PC-9 (cell line): ENCODE results near the gene ZNF785. TPM values are rescaled to one million over a fixed set of nuclear protein-coding genes. Genes with fewer than 3 reads are reported as not detected.

Experiments used
- BruUV-seq: library from RNA; stranded (reverse); fragments of 400-500 nt; replicated peaks from 2 replicates; lab custom pipeline; 2021; lab: Mats Ljungman, UMichigan
- CTCF ChIA-PET: fragments of 300-600 bp; sonication (Branson Sonifier 250); formaldehyde crosslinking; loops from one replicate; lab custom pipeline; 2022; ENCODE audit warnings: antibody characterized with exemption; lab: Charles Lee
- POLR2A ChIA-PET: fragments of 300-600 bp; sonication (Branson Sonifier 250); formaldehyde crosslinking; loops from one replicate; lab custom pipeline; 2022; ENCODE audit warnings: antibody characterized with exemption; ENCODE audit not compliant: unreplicated experiment; lab: Charles Lee
- DNase-seq, 2 experiments: peaks; one replicate each; pipeline versions ENCODE4 v3.0.0 to v3.0.0-alpha.2; 2015 to 2022; ENCODE audit warnings: mixed read lengths in 1 of 2
- H2AFZ ChIP-seq: fragments of 200-600 bp; sonication (generic); 2 replicates; pipeline ENCODE4 v1.8.1; 2017; ENCODE audit warnings: antibody characterized with exemption
- H3F3A ChIP-seq: fragments of 200-600 bp; sonication (generic); 2 replicates; pipeline ENCODE4 v1.8.1; 2017; ENCODE audit warnings: antibody characterized with exemption, mild to moderate bottlenecking, low read depth; ENCODE audit not compliant: insufficient read depth
- H3K27ac ChIP-seq: fragments of 200-600 bp; sonication (generic); 2 replicates; pipeline ENCODE4 v1.6.1; 2016; ENCODE audit warnings: mixed run types
- H3K27me3 ChIP-seq: fragments of 200-600 bp; sonication (generic); 2 replicates; pipeline ENCODE4 v1.6.1; 2016; ENCODE audit warnings: low read depth, mixed run types; ENCODE audit not compliant: insufficient read depth
- H3K36me3 ChIP-seq: fragments of 200-600 bp; sonication (generic); 2 replicates; pipeline ENCODE4 v1.6.1; 2016; ENCODE audit warnings: low read depth, mixed run types
- H3K4me1 ChIP-seq: fragments of 200-600 bp; sonication (generic); replicated peaks from 2 replicates; pipeline ENCODE4 v1.6.1; 2016; ENCODE audit warnings: mixed run types; ENCODE audit not compliant: insufficient read depth
- H3K4me2 ChIP-seq: fragments of 200-600 bp; sonication (generic); 2 replicates; pipeline ENCODE4 v1.6.1; 2017; ENCODE audit warnings: mixed run types
- H3K4me3 ChIP-seq: fragments of 200-600 bp; sonication (generic); 2 replicates; pipeline ENCODE4 v1.6.1; 2016; ENCODE audit warnings: mixed run types
- H3K79me2 ChIP-seq: fragments of 200-600 bp; sonication (generic); 2 replicates; pipeline ENCODE4 v1.6.1; 2017; ENCODE audit warnings: low read depth, mixed run types
- H3K9me2 ChIP-seq: fragments of 200-600 bp; sonication (generic); 2 replicates; pipeline ENCODE4 v1.8.1; 2017; ENCODE audit warnings: mild to moderate bottlenecking; ENCODE audit not compliant: insufficient read depth
- H3K9me3 ChIP-seq: fragments of 200-600 bp; sonication (generic); 2 replicates; pipeline ENCODE4 v1.8.1; 2016; ENCODE audit warnings: low read depth; ENCODE audit not compliant: insufficient read depth
- H4K20me1 ChIP-seq: fragments of 200-600 bp; sonication (generic); 2 replicates; pipeline ENCODE4 v1.8.1; 2017; ENCODE audit not compliant: insufficient read depth
- EZH2 ChIP-seq: fragments of 200-600 bp; sonication (generic); IDR thresholded peaks from 2 replicates; pipeline ENCODE4 v1.8.0; 2017; ENCODE audit warnings: antibody characterized with exemption, low read depth
- intact Hi-C: fragments of 100-400 bp; cut with micrococcal nuclease; formaldehyde crosslinking; loops from one replicate; pipeline ENCODE4 v1.10.0; 2022; ENCODE audit not compliant: unreplicated experiment
- total RNA-seq: library from RNA; stranded (reverse); gene quantifications from 2 replicates; pipeline ENCODE4 v1.2.3, GENCODE V29; 2021
- TF ChIP-seq, protein P1 (sequence below): fragments of 200-600 bp; sonication (generic); conservative IDR thresholded peaks from 2 replicates; pipeline ENCODE4 v1.6.1; 2017; ENCODE audit warnings: mixed run types, antibody characterized with exemption, mild to moderate bottlenecking, moderate library complexity

Gene ZNF785
- total RNA-seq, 1 experiment from 2014 or later = 30.9 TPM

DNA sequence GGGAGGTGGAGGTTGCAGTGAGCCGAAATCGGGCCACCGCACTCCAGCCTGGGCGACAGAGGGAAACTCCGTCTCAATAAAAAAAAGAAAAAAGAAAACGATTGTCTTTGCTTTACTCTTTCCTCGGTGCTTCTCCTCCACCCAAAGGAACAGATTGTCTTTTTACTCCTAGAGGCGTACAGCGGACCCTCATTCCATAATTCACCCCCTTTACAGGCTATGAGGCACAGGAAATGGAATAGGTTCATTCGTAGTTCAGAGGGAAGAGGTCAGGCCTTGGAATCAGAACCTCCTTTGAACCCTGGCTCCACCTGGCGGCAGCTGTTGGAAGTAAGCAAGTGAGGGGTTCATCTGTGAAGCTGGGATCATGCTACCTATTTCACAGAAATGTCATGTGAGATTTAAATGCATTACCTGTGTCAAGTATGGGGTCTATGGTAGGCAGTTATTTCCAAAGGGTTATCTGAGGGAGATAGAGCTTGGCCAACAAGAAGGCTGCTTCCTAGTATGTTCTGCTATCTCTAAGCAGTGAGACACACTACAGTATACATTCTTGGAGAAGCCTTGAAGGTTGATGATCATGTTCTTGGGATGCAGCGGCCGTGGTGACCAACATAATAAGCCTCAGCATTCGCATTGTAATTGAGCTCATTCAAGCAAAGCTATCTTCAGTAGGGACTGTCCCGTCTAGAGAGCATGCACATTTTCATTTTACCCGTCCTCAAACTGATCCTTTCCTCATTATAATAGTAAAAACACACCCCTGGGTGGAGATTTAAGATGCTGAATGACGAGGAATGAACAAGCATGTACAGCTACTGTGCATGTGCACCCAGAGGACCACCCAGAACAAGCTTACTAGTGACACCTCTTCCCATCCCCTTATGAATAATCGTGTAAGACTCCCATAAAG is 43.4 kb upstream of the ZNF785 start:
- POLR2A ChIA-PET = interaction anchor here (0.6 kb wide), 2 partner anchors 31 to 234 kb away, joined by 4 to 6 read pairs; partner anchors contain the start of gene ZNF48
- H3K9me3 ChIP-seq = no peaks in the 10 kb centered on the region
- H3K36me3 ChIP-seq = no peaks in the 10 kb centered on the region
- H3K4me1 ChIP-seq = peaks cover 10% of the 10 kb centered on the region; the same call in 1 of the 2 replicates
- H3K27ac ChIP-seq = no peak overlapping the region
- BruUV-seq = no TSS peak
- peak overlapping the region; percentile 69 for H2AFZ ChIP-seq
- peaks cover 15% of the 10 kb centered on the region for H3F3A ChIP-seq
- no peaks in the 10 kb centered on the region for H3K27me3 ChIP-seq
- CTCF ChIA-PET = interaction anchor here (0.6 to 1.1 kb wide), 4 partner anchors 18 to 272 kb away, joined by 3 to 14 read pairs (median 4); partner anchors contain the start of genes DCTPP1 and ZNF689
- peak overlapping the region; percentile 33; the same call in 1 of the 2 replicates for H3K4me3 ChIP-seq
- H3K4me2 ChIP-seq = peak overlapping the region; percentile 67
- peak; percentile 60 to 89 for DNase-seq
- TF ChIP-seq, protein P1, sequence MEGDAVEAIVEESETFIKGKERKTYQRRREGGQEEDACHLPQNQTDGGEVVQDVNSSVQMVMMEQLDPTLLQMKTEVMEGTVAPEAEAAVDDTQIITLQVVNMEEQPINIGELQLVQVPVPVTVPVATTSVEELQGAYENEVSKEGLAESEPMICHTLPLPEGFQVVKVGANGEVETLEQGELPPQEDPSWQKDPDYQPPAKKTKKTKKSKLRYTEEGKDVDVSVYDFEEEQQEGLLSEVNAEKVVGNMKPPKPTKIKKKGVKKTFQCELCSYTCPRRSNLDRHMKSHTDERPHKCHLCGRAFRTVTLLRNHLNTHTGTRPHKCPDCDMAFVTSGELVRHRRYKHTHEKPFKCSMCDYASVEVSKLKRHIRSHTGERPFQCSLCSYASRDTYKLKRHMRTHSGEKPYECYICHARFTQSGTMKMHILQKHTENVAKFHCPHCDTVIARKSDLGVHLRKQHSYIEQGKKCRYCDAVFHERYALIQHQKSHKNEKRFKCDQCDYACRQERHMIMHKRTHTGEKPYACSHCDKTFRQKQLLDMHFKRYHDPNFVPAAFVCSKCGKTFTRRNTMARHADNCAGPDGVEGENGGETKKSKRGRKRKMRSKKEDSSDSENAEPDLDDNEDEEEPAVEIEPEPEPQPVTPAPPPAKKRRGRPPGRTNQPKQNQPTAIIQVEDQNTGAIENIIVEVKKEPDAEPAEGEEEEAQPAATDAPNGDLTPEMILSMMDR = peak; percentile 96
- no peak for TF ChIP-seq EZH2
- intact Hi-C loops = loop anchor here (1.0 kb wide), 2 partner anchors 180 to 199 kb away; partner anchors contain the start of gene DCTPP1
- peaks cover 8% of the 10 kb centered on the region; the same call in 1 of the 2 replicates for H3K79me2 ChIP-seq
- no peaks in the 10 kb centered on the region for H4K20me1 ChIP-seq
- no peaks in the 10 kb centered on the region for H3K9me2 ChIP-seq

DNA sequence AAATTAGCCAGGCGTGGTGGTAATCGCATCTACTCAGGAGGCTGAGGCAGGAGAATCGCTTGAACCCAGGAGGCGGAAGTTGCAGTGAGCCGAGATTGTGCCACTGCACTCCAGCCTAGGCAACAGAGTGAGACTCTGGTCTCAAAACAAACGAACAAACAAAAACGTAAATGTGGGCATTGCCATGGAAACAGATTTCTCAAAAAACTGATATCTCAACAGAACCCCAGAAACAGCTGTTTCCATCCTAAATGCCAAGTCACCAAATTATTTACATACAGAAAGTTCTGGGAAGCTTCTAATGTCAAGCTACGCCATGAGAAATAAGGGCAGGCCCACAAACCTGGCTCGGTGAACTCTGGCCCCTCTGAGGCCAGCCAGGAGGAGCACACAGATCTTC is 40.7 kb upstream of the ZNF785 start:
- H3K4me3 ChIP-seq = no peak overlapping the region
- TF ChIP-seq, protein P1 = no peak
- no peak for TF ChIP-seq EZH2
- H3K27ac ChIP-seq = no peak overlapping the region
- ChIA-PET CTCF (interaction anchor here (0.7 kb wide), 1 partner anchor 33 kb away, joined by 4 read pairs; no protein-coding TSS in a partner anchor), POLR2A (interaction anchor here (0.6 kb wide), 1 partner anchor 65 kb away, joined by 3 read pairs; no protein-coding TSS in a partner anchor)
- BruUV-seq = no TSS peak
- intact Hi-C loops = no loop called here
- H4K20me1 ChIP-seq = no peaks in the 10 kb centered on the region
- no peaks in the 10 kb centered on the region for H3K79me2 ChIP-seq
- H3K27me3 ChIP-seq = no peaks in the 10 kb centered on the region
- H3K4me1 ChIP-seq = 0 out of 2 replicates have a peak, but pooled peaks cover 3% of the 10 kb centered on the region
- no peaks in the 10 kb centered on the region for H3K36me3 ChIP-seq
- no peak for DNase-seq
- no peaks in the 10 kb centered on the region for H3K9me3 ChIP-seq
- no peaks in the 10 kb centered on the region for H3F3A ChIP-seq
- no peak overlapping the region for H2AFZ ChIP-seq
- H3K9me2 ChIP-seq = no peaks in the 10 kb centered on the region
- no peak overlapping the region for H3K4me2 ChIP-seq

- no peak overlapping the region for H3K4me2 ChIP-seq
- no peak for TF ChIP-seq EZH2
- TF ChIP-seq, protein P1 = no peak
- 0 out of 2 replicates have a peak, but pooled peaks cover 3% of the 10 kb centered on the region for H3K4me1 ChIP-seq
- intact Hi-C loops = no loop called here
- no peaks in the 10 kb centered on the region for H3K9me3 ChIP-seq
- no peaks in the 10 kb centered on the region for H4K20me1 ChIP-seq
- no TSS peak for BruUV-seq
- no peaks in the 10 kb centered on the region for H3K36me3 ChIP-seq
- H3K4me3 ChIP-seq = no peak overlapping the region
- no peak overlapping the region for H2AFZ ChIP-seq
- H3K27ac ChIP-seq = no peak overlapping the region
- no peaks in the 10 kb centered on the region for H3K27me3 ChIP-seq
- no peak for DNase-seq
- CTCF ChIA-PET = interaction anchor here (0.6 kb wide), 1 partner anchor 24 kb away, joined by 4 read pairs; no protein-coding TSS in a partner anchor
- H3K9me2 ChIP-seq = no peaks in the 10 kb centered on the region
- POLR2A ChIA-PET = interaction anchor here (0.7 kb wide), 1 partner anchor 216 kb away, joined by 4 read pairs; no protein-coding TSS in a partner anchor
- H3K79me2 ChIP-seq = no peaks in the 10 kb centered on the region
- no peaks in the 10 kb centered on the region for H3F3A ChIP-seq
Measured at GRCh38 chr16:30623536-30624283, 38.2 kb upstream of the ZNF785 start.
